GM15510 (cell line): ENCODE measurements around the gene FOXN4.

Experiments used
- POLR2A ChIP-seq: IDR thresholded peaks from 3 replicates; pipeline ENCODE4 v1.6.1; 2011; ENCODE audit warnings: borderline replicate concordance; ENCODE audit not compliant: insufficient read length; ENCODE audit errors: extremely low read depth

The FOXN4 gene

GRCh38 chr12:109276160-109276559, 32.9 kb downstream of the FOXN4 start:
- no peak for TF ChIP-seq POLR2A

GRCh38 chr12:109275173-109275572, 33.9 kb downstream of the FOXN4 start:
- TF ChIP-seq POLR2A = no peak

GRCh38 chr12:109274381-109274780, 34.7 kb downstream of the FOXN4 start:
- TF ChIP-seq POLR2A = no peak

- TF ChIP-seq POLR2A = no peak
Measured at GRCh38 chr12:109273354-109273753, 35.7 kb downstream of the FOXN4 start.

GRCh38 chr12:109271418-109271817, 37.7 kb downstream of the FOXN4 start:
- TF ChIP-seq POLR2A = no peak

- TF ChIP-seq POLR2A = no peak
Measured at GRCh38 chr12:109270494-109270893, 38.6 kb downstream of the FOXN4 start.

GRCh38 chr12:109269428-109269827, 39.7 kb downstream of the FOXN4 start:
- TF ChIP-seq POLR2A = no peak

- no peak for TF ChIP-seq POLR2A
Measured at GRCh38 chr12:109268896-109269295, 40.2 kb downstream of the FOXN4 start.

- no peak for TF ChIP-seq POLR2A
Measured at GRCh38 chr12:109267361-109267760, 41.7 kb downstream of the FOXN4 start.

- no peak for TF ChIP-seq POLR2A
Measured at GRCh38 chr12:109266106-109266879, 42.8 kb downstream of the FOXN4 start.

- no peak for TF ChIP-seq POLR2A
Measured at GRCh38 chr12:109264943-109265650, 44.0 kb downstream of the FOXN4 start.

- no peak for TF ChIP-seq POLR2A
Measured at GRCh38 chr12:109264095-109264942, 44.8 kb downstream of the FOXN4 start.

- no peak for TF ChIP-seq POLR2A
Measured at GRCh38 chr12:109263439-109263838, 45.6 kb downstream of the FOXN4 start.

- no peak for TF ChIP-seq POLR2A
Measured at GRCh38 chr12:109261939-109262338, 47.1 kb downstream of the FOXN4 start.

GRCh38 chr12:109261087-109261486, 48.0 kb downstream of the FOXN4 start:
- TF ChIP-seq POLR2A = no peak
